Activated CD4-positive, alpha-beta T cell treated with anti-CD3 and anti-CD28 coated beads, Interleukin-2, amount 50 U/mL, for 16 hours (primary cell): ENCODE results near the gene SMAD4.
"Not testable (repeated sequence)": the region's sequence is repeated elsewhere in the genome, so short reads cannot be mapped to it uniquely, and the experiment has no call there.

Source experiments
- DNase-seq: peaks from one replicate; pipeline ENCODE4 v3.0.0-alpha.2; 2020

Gene SMAD4

DNA sequence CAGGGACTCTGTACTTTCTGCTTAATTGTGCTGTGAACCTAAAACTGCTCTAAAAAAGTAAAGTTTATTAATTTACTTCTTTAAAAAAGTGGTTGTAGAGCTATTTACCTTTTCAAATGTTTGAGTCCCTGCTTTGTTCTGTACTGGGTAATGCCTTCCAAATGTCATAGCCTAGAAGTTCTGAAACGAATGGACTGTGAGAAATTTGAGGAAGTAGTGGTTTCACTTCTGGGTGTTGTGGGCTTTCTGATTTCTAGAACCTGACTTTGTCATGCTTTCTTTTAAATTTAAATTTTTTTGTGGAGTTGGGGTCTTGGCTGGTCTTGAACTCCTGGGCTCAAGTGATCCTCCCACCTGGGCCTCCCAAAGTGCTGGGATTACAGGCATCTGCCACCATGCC is 44.6 kb downstream of the SMAD4 start:
- DNase-seq = peak; percentile 10

DNA sequence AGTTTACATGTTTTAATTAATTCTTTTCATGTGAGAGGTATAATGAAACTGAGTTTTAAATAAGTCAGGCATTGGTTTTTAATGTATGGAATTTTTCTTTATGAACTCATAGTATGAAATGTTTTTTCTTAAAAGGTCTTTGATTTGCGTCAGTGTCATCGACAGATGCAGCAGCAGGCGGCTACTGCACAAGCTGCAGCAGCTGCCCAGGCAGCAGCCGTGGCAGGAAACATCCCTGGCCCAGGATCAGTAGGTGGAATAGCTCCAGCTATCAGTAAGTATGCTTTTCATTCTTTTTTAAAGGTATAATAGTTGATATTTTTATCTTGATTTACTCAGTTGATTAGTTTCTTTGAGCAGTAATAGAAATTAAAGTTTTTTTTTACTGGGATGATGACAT is 46.5 kb downstream of the SMAD4 start:
- DNase-seq = no peak

DNA sequence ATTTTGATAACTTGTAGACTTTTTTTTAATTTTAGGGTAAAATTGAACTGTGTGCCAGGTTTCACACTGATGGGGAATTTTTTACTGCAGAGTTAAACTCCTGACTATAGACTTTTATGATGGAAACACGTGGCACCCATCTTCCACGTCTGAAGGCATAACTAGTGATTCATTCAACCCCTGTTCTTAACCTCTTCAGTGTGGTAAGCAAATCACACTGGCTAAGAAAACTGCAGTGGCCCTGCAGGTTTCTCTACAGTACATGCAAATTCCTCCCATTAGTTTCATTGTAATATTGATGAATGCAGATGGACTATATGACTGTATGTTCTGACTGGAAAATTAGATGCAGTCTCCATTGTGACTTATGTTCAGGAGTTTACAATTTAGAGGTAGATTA is 47.2 kb downstream of the SMAD4 start:
- no peak for DNase-seq

DNA sequence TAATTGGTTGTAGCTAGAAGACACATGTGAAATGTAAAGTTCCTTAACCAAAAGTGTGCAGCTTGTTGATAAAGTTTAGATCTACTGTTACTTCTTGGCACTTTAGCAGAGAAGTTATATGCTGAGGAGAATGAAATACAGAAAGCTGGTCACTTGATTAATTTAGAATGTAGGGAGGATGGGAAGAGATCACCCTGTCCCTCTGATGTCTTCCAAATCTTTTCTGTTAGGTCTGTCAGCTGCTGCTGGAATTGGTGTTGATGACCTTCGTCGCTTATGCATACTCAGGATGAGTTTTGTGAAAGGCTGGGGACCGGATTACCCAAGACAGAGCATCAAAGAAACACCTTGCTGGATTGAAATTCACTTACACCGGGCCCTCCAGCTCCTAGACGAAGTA is 48.0 kb downstream of the SMAD4 start:
- no peak for DNase-seq

DNA sequence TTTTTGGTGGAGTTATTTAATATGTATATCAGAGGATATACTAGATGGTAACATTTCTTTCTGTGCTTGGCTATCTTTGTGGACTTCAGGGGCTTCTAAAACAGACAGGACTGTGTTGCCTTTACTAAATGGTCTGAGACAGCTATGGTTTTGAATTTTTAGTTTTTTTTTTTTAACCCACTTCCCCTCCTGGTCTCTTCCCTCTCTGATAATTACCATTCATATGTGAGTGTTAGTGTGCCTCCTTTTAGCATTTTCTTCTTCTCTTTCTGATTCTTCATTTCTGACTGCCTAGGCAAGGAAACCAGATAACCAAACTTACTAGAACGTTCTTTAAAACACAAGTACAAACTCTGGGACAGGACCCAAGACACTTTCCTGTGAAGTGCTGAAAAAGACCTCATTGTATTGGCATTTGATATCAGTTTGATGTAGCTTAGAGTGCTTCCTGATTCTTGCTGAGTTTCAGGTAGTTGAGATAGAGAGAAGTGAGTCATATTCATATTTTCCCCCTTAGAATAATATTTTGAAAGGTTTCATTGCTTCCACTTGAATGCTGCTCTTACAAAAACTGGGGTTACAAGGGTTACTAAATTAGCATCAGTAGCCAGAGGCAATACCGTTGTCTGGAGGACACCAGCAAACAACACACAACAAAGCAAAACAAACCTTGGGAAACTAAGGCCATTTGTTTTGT is 52.7 kb downstream of the SMAD4 start:
- peak; percentile 39 for DNase-seq

DNA sequence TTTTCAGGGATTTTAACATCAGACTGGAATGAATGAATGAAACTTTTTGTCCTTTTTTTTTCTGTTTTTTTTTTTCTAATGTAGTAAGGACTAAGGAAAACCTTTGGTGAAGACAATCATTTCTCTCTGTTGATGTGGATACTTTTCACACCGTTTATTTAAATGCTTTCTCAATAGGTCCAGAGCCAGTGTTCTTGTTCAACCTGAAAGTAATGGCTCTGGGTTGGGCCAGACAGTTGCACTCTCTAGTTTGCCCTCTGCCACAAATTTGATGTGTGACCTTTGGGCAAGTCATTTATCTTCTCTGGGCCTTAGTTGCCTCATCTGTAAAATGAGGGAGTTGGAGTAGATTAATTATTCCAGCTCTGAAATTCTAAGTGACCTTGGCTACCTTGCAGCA is 53.4 kb downstream of the SMAD4 start:
- peak; percentile 8 for DNase-seq

DNA sequence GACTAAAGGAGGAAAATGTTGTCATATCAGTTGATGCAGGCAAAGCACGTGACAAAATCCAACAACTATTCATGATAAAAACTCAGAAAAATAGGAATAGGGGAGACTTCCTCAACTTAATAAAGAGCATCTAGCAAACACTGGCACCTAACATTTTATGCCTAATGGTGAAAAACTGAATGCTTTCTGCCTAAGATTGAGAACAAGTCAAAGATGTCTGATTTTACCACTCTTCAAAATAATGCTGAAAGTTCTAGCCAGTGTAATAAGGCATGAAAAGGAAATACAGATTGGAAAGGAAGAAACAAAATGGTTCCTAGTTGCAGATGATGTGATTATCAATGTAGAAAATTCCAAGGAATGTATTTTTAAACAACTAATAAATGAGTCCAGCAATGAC is 58.4 kb downstream of the SMAD4 start:
- no peak for DNase-seq

DNA sequence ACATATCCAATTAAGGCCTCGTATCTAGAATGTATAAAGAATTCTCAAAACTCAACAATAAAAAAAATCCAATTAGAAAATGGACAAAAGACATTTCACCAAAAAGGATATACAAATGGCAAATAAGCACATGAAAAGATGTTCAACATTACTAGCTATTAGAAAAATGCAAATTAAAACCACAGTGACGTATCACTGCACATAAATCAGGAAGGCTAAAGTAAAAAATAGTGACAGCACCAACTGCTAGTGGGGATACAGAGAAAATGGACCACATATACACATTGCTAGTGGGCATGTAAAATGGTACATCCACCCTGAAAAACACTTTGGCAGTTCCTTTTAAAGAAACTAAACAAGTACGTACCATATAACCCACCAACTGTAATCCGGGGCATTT is 59.7 kb downstream of the SMAD4 start:
- DNase-seq = no peak

DNA sequence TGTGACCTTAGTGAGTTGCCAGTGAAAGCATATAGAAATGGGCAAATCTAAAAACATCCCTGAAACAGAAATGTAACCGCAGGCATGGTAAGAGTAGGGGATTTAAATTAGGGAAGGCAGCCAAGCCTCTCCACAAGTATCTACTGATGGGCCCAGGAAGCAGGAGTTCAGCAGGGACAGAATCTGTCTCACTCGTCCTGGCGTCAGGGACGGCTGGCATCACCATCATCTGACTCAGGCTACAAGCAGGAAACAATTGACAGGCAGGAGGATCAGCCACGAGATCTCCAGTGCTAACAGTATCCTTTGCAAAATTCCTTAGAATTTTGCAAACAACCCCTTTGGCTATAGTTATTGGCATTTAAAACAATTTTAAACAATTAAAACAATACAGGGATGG is 61.3 kb downstream of the SMAD4 start:
- DNase-seq = no peak

DNA sequence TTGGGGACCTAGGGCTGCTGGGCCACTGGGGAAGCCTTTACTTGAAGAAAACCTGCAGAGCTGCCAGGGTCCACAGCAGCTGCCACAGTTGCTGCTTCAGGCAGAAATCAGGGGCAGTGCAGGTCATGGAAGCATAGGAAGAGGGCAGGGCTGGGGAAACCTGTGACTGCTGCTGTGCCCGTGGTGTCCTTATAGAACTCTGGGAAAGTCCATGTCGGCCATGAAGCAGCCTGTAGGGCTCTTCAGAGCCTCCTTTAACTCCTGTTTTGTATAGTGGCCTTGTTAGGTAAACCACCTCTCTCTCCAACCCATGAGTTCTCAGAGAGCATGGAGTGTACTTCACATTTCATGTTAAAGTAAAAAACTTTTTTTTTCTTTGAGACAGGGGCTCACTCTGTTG is 62.1 kb downstream of the SMAD4 start:
- no peak for DNase-seq

DNA sequence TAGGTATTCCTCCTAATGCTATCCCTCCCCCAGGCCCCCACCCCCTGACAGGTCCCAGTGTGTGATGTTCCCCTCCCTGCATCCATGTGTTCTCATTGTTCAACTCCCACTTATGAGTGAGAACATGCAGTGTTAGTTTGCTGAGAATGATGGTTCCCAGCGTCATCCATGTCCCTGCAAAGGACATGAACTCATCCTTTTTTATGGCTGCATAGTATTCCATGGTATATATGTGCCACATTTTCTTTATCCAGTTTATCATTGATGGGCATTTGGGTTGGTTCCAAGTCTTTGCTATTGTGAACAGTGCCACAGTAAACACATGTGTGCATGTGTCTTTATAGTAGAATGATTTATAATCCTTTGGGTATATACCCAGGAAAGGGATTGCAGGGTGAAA is 63.0 kb downstream of the SMAD4 start:
- DNase-seq = not testable (repeated sequence)

DNA sequence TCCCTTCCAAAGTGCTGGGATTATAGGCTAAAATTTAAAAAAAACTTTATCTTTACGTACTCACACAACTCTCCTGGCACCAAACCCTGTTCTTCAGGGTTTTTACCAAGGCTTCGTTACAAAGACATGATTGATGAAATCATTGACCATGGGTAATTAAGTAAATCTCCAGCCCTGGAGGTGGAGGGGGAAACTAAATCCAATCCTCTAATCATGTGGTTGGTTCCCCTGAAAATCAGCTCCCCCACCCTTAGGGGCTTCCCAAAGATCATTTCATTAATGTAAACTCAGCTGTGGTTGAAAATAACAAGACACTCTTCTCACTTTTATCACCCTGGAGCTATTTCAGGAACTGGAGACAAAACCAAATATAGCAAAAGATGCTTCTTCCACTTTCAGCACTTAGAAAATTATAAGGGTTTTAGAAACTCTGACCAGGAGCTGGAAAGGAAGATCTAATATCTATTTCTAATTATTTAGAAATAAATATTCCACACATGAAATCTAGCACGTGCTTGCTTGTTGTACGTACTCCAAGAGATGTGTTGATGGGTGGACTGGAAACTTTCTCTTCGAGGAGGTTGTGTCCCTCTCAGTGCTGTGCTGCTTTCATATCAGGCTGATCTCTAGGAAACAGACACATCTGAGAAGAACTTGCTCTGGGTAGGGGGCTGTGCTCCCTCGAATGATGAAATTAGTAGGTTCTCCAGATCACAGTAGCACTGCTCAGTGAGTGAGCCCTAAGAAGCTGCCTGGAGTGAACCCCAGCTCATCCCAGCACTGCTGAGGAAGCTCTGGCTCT is 67.2 kb downstream of the SMAD4 start:
- DNase-seq = no peak

DNA sequence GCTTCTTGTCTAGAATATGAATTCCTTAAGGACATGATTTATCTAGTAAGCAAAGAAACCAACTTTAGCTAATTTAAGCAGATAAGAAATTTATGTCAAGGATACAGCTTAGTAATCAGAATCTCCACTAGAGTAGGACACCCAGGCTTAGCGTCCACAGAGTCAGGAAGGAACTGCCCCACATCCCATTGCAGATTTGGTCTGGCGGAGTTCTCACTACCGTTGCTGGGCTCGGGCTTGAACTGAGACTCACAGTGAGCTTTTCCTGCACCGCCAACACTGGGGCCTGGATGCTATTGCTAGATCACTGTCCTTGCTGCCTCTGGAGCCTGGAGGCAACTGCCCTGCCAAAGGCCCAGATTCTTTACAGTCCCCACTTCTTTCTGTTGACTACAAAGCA is 68.1 kb downstream of the SMAD4 start:
- no peak for DNase-seq

DNA sequence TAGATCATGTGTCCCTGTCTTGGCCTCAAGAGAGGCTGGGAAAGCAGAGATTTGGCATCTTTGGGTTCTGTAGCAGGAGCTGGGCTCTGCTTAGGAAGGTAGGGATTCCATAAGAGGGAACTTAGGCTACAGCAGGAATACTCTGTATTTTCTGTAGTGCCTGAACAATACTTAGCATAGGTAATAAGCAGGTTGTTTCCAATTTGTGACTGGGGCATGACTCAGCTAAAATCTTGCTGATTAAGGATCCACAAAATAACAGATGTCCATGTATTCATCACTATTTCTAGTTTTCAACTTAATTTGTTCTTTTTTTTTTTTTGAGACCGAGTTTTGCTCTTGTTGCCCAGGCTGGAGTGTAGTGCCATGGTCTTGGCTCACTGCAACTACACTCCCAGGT is 68.5 kb downstream of the SMAD4 start:
- no peak for DNase-seq

DNA sequence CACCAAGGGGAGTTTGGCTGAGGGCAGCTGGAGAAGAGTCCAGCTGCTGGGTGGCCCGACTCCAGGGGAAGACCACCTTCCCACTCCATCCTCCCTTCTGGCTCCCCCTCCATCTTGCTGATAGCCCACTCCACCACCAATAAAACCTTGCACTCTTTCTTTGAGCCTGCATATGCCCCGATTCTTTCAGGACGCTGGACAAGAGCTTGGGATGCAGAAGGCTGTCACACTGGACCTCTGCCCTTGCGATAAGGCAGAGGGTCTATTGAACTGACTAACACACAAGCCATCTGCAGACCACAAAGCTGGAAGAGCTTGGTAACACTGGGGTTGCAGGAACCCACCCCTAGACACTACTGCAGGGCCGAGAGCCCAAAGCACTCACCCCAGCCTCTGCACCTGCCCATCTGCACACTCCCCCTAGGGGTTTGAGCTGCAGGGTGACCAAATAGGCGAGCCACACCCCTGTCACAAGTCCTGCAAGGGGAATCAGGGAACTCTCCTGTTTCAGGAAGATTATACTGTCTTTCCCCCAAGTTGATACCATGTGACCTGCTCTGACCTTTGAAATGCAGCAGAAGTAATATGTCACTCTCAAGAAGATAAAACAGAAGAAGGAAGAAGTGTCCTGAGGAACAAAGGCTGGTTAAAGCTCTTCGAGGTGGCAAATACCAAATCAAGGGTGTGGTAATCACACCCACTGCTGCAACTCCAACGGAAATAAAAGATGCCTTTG is 70.5 kb downstream of the SMAD4 start:
- no peak for DNase-seq

DNA sequence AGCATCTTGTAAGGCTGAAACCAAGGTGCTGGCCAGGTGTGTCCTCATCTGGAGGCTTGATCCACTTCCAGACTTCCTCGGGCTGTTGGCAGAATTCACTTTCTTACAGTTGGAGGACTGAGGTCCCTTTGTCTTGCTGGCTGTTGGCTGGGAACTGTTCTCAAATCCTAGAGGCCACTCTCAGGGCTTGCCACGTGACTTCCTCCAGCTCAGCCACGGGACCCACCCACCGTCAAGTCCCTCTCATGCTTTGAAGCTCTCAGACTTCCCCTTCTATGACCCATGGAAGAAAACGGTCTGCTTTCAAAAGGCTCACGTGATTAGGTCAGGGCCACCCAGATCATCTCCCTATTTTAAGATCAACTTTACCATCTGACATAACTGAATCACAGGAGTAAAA is 77.1 kb downstream of the SMAD4 start:
- DNase-seq = no peak

DNA sequence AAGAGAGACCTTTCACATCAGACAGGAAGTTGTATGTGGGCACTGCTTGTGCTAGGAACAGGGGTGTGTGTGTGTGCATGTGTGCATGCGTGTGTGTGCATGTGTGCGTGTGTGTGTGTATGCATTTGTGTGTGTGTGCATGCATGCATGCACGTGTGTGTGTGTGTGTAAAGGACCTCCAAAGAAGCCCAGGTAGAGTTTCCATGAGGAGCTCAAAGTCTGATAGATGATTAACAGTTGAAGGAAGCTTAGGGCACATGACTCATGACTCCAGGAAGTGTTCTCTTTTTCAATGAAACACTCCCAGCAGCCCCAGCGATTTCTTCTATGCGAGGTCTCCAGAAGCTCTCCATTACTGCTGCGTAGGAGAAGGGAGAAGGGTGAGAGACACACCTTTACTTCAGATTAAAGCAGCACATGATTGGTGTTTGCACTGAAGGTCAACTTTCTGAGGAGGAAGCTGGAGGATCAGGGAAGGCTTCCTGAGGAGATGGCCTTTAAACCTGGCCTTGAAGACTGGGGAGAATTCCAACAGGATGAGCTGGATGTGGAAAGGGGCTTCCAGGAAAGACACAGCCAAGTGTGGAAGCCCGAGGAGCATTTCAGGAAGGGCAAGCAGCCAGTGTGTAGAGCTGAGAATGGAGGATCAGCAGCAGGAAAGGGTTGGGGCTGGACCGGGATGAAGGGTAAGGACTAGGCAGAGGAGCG is 77.7 kb downstream of the SMAD4 start:
- DNase-seq = peak; percentile 21

DNA sequence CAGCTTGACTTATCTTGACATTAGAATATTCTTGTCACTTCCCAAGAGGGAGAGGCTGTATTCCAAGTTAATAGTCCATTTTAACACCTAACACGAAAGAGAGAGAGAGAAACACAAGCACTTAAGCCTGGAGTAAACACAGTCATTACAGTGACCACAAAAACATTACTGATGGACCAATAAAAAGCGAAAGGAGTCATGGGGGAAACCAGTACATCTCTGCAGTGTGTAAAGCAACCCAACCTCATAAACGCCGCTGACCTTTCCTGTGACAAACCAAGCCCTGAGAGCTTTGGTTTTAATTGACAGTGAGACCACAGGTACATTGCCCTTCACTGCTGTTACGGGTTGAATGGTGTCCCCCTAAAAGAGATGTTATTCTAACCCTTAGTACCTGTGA is 78.3 kb downstream of the SMAD4 start:
- DNase-seq = no peak

DNA sequence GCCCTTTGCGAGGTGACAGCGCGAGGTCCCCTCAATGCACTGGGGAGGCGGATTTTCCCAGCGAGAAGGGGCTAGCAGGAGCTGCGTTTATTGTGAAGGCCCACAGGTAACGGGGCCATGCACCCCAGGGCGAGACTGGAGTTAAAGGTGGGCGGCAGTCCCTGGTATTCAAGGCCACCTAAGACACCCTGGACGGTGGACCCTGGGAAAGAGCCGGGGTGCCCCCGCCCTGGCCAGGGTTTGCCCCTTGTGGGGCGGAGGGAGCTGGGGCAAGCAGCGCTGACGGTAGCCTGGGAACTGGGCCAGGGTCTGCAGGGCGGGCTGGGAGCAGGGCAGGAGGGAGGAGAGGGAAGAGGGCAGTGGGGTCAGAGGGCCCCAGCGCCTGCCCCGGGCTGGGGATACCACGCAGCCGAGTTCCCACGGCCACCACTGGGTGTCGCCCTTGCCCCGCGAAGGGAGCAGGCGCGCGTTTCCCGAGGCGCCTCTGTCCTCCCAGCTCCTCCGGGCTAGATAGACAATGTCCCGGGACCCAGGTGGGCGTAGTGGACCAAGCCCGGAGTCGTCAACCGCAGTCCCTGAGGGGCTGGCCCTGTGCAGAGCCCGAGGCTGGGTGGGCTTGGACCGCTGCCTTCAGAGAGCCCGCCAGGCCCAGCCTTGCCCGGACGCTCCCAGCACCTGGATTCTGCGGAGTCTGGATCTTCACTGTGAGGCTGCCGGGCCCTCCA is 80.2 kb downstream of the SMAD4 start:
- peak; percentile 71 for DNase-seq

DNA sequence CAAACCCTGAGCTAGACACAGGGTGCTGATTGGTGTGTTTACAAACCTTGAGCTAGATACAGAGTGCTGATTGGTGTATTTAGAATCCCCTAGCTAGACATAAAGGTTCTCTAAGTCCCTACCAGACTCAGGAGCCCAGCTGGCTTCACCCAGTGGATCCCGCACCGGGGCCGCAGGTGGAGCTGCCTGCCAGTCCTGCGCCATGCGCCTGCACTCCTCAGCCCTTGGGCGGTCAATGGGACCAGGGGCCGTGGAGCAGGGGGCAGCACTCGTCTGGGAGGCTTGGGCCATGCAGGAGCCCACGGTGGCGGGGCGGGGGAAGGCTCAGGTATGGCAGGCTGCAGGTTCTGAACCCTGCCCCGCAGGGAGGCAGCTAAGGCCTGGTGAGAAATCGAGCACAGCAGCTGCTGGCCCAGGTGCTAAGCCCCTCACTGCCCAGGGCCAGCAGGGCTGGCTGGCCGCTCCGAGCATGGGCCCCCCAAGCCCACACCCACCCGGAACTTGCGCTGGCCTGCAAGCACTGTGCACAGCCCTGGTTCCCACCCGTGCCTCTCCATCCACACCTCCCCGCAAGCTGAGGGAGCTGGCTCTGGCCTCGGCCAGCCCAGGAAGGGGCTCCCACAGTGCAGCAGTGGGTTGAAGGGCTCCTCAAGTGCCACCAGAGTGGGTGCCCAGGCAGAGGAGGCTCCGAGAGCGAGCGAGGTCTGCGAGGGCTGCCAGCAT is 81.8 kb downstream of the SMAD4 start:
- not testable (repeated sequence) for DNase-seq

DNA sequence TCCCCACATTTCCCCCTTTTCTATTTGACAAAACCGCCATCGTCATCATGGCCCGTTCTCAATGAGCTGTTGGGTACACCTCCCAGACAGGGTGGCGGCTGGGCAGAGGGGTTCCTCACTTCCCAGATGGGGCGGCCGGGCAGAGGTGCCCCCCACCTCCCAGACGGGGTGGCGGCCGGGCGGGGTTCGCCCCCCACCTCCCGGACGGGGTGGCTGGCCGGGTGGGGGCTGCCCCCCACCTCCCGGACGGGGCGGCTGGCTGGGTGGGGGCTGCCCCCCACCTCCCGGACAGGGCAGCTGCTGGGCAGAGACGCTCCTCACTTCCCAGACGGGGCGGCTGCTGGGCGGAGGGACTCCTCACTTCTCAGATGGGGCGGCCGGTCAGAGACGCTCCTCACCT is 87.0 kb downstream of the SMAD4 start:
- DNase-seq = not testable (repeated sequence)

DNA sequence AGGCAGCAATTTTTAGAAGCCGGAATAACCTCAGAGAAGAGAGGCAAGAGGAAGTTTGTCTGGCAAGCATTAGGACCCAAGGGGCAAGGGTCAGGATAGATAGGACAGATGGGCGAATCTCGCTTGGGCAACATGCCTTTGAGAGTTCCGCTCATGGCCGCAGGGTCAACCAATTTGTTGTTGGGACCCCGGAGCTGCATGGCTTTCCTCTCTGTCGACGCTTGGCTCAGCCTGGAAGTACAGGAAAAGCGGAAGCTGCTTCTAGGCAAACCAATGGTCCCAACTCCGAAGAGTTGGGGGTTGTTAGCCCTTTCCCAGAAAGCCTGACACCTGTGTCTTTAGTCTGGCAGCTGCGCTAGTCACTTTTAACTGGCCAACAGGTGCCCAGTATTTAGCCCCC is 89.5 kb downstream of the SMAD4 start:
- not testable (repeated sequence) for DNase-seq
